ENCODE measurements around the gene OMD.
"Not testable (repeated sequence)": the region's sequence is repeated elsewhere in the genome, so short reads cannot be mapped to it uniquely, and the experiment has no call there.

Gene OMD

GRCh38 chr9:92411157-92411556 is 13.1 kb downstream of the OMD start:
- not testable (repeated sequence) for DNase-seq

DNA sequence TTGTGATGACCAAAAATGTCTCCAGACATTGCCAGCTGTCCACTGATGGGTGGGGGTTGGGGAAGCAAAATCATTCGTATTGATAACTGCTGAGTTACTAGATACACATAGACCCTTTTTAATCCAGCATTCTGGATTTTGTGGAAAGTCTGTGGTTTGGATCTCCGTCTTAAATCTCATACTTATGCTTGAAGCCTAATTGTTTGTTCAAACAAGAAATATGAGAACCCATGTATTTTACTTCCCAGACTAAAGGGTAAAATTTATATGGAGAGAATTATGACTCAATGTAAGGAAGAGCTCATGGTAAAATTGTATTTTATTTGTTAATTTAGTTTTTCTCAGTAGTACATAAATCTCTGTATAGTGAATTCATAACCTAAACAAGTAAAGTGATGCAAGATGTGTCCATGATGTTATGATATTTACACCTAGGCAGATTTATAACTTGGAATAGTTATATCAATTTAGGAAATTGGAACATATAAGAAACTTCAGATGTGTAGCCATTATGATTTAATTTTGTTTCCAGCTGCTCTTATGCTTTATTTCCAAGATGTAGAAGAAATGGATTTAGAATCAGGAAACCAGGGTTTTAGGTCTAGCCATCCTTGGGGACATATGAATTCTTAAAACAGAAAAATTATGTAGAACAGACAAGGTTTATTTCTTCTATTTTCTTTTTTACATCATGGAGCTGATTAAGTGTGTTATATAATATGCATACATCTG is 15.4 kb downstream of the OMD start:
- no peak for DNase-seq

DNA sequence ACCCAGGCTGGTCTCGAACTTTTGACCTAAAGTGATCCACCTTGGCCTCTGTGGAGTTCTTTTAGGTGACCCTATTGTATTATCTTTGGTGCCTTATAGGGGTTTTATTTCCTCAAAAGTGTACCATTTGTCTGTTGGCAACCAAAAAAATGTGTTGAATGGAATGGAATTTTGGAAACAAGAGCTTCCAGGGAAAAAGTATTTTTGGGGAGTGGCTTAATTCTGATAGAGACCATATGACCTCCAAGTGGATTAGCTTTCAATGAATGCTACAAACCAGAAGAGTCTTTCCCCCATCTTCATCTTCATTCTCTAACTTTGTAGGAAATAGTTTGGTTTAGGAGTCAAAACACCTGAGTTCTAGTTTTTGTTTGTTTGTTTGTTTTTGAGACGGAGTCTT is 16.5 kb downstream of the OMD start:
- peak; percentile 42 for DNase-seq

DNA sequence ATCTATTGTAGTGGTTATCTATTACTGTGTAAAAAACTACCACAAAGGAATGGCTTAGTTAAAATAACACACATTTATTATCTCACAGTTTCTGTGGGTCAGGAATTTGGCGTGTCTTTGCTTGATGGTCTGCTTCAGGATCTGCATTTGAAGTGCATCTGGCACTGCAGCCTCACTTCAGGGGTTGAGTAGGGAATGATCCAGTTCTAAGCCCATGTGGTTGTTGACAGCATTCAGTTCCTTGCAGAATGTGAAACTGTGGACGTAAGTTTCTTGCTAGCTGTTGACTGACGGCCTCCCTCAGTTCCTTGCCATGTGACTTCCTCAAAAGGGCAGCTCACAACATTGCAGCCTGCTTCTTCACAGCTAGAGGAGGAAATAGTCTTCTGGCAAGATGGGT is 17.8 kb downstream of the OMD start:
- peak; percentile 29 for DNase-seq

DNA sequence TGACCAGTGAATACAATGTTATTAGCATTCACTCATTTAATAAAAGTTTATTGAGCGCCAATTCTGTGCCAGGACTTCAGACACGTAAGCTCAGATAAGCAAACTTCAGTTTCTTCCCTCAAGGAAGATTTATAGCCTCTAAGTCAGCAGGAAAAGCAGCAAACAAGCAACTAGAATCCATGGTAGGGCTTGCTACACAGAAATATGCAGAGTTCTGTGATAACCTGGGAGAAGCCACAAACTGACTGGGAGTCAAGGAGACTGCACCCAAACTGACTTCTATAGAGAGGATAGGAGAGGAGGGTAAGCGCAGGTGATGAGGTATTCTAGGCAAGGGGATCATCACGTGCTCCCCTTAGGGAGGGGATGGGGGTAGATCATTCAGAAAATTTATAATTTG is 18.5 kb downstream of the OMD start:
- DNase-seq: no peak

GRCh38 chr9:92404042-92404836 is 20.0 kb downstream of the OMD start, which contains the start of gene OGN:
Gene OGN (minus strand): TSS chr9:92404578. CDS start chr9:92403407, 1,171 bp downstream.
- peak; percentile 38 for DNase-seq

GRCh38 chr9:92402826-92403745 is 21.2 kb downstream of the OMD start:
- DNase-seq: no peak

DNA sequence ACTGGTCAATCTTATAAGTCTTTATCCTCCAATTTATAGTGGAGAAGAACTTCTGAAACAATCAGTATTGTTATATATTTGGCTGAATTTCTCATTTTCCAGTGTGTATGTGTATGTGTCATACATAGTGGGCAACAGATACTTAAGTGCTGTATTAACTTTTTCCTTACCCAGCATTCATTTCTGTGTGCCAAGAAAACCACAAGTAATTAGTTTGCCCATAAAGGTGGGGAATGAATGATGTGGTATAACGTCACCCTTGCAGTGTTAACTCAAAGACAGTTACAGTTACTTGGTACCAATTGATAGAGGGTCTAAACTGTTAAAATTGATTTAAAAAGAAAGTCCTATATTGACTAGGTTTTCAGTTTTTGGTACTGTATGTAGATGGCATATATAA is 21.9 kb downstream of the OMD start:
- DNase-seq: no peak

- no peak for DNase-seq
Observed at GRCh38 chr9:92397853-92398252, 26.4 kb downstream of the OMD start.

DNA sequence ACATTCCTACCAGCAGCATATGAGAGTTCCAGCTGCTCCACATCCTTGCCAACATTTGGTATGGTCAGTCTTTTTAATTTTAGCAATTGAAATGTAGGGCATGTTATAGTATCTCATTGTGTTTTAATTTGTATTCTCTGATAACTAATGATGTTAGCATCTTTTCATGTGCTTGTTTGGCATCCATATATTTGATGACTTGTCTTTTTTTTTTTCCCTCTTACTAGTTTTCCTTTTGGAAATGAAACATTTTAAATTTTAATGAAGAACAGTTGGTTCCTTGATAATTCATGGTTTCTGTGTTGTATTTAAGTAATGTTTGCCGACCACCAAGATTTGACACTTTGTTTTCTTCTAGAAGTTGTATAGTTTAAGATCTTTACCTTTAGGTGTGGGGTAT is 28.7 kb downstream of the OMD start:
- DNase-seq: no peak

- no peak for DNase-seq
Observed at GRCh38 chr9:92393686-92394085, 30.6 kb downstream of the OMD start.

DNA sequence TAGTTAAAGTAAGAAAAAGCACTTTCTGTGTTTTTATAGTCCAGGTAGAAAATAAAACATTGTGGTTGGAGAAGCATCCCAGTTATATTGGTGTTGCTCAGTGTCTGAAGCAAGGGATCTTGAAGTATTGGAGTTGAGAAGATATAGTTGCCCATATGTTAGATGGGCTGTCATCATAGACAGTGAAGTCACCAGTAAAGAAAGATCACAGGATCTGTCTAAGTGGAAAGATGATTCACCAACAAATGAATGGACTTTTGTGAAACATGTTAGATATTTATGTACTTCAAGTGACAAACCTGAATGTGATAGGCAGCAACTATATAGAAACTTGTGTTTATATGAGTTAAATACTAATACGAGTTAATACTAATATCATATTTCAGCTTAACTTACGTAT is 31.6 kb downstream of the OMD start:
- no peak for DNase-seq

- no peak for DNase-seq
Observed at GRCh38 chr9:92385953-92386352, 38.3 kb downstream of the OMD start.

DNA sequence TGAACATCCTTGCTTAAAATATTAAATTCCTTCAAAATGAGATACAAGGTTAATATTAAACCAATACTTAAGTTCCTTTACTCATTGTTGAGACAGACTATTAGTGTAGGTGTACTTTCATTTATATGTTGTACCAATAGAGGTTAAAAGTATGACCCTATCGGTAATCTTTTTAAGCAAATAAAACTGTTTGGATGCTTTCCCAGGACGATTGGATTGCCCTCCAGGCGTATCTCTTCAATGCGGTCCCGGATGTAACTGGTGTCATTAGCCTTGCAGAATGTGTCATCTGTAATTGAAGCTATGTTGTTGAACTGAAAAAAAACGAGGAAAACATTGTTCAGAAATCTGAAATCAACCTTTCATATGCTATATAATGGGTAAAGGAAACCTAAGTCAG is 38.8 kb downstream of the OMD start:
- no peak for DNase-seq

DNA sequence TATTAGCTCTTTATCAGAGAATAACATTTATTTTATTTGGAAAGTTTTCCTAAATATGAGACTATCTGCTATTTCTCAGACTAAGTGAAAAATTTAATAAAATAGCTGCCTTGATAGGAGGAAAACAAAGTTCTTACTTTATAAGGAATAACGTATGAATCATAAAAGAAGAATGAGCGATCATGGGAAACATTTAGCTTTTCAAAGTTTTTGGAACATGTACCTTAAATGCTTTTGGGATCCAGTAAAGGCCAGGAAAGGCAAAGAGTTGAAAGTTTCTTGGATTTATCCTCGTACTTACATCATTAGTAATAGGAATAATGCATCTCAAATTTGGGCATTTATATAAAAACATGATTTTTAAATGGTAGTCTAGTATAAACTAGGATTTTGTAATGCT is 39.3 kb downstream of the OMD start:
- peak; percentile 40 for DNase-seq

DNA sequence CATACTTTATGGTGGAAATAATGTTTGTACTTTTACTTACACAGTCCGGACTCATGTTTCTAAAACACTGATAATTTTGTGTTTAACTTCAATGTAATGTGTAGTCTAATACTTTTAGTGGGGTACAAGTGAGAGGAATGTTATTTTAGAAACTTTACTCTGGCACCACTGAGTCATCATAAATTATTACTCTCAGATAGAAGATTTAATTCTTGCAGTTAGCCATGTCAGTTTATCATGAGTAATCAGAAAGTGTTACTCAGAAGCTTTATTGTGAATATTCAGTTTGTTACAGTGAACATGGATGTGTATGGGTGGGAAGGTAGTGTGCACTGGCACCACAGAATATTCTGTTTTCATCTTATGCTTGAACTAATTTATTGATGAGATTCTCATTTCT is 39.9 kb downstream of the OMD start:
- DNase-seq: peak; percentile 68

DNA sequence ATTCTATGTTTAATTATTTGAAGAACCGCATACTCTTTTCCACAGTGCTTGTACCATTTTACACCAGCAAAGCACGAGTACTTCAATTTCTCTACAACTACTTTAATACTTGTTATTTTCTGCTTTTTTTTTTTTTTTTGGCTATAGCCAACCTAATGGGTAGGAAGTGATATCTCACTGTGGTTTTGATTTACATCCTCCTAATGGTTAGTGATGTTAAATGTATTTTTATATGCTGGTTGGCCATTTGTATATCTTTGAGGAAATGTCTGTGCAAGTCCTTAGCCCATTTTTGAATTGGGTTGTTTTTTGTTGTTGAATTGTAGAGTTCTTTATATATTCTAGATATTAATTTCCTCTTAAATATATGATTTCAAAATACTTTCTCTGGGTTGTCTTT is 42.5 kb downstream of the OMD start:
- DNase-seq: no peak

- no peak for DNase-seq
Observed at GRCh38 chr9:92380603-92381002, 43.7 kb downstream of the OMD start.

- peak; percentile 71 for DNase-seq
Observed at GRCh38 chr9:92378865-92379560, 45.3 kb downstream of the OMD start.

DNA sequence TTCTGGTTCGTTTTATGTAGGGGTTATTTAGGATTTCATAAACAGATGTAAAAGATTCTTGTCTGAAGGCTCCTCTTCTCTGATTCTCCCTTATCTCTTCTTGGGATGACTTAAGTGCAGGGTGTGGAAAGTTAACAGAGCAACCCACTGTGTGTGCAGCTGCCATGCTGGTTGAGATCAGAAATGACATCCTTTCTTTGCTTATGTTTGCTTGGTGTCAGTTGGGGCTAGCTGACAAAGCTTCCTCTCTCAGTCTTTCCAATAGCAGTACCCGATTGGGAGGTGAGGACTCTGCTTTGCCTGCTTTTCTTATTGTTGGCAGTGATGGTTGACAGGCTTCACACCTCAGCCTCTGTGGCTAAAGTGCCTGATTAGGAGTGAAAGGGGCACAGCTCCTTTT is 46.4 kb downstream of the OMD start:
- DNase-seq: no peak

GRCh38 chr9:92373167-92373566 is 51.1 kb downstream of the OMD start:
- DNase-seq: no peak

GRCh38 chr9:92369075-92369474 is 55.2 kb downstream of the OMD start:
- no peak for DNase-seq

Measured in fibroblast of skin of scalp (primary cell).